Stimulated activated CD8-positive, alpha-beta memory T cell treated with anti-CD3 and anti-CD28 coated beads, Interleukin-15, amount 100 ng/mL, for 48 hours (primary cell): ENCODE data around the gene UBE2Q1.
"Not testable (repeated sequence)": the region's sequence is repeated elsewhere in the genome, so short reads cannot be mapped to it uniquely, and the experiment has no call there.

ENCODE experiments used
- DNase-seq, 2 donors: peaks; one replicate each; pipeline ENCODE4 v3.0.0-alpha.2; 2020; ENCODE audit warnings: low read depth in 2 of 2

The UBE2Q1 gene

GRCh38 chr1:154550657-154551056, 7.8 kb downstream of the UBE2Q1 start:
- DNase-seq, result no peak

- DNase-seq, result no peak
These were observed 8.4 kb downstream of the UBE2Q1 start for GRCh38 chr1:154550070-154550469.

GRCh38 chr1:154549202-154549770, 9.2 kb downstream of the UBE2Q1 start:
- DNase-seq, result no peak

- no peak for DNase-seq
These were observed 10.4 kb downstream of the UBE2Q1 start for GRCh38 chr1:154548028-154548427.

GRCh38 chr1:154547105-154547732, 11.2 kb downstream of the UBE2Q1 start:
- DNase-seq, result no peak

- DNase-seq, result peak; percentile 40 to 44
These were observed 12.0 kb downstream of the UBE2Q1 start for GRCh38 chr1:154546264-154547063.

GRCh38 chr1:154541231-154541630, 17.2 kb downstream of the UBE2Q1 start:
- no peak for DNase-seq

GRCh38 chr1:154539486-154540483, 18.7 kb downstream of the UBE2Q1 start:
- no peak for DNase-seq

GRCh38 chr1:154536570-154536969, 21.9 kb downstream of the UBE2Q1 start:
- no peak for DNase-seq

GRCh38 chr1:154533952-154534844, 24.3 kb downstream of the UBE2Q1 start:
- DNase-seq, result no peak

GRCh38 chr1:154531950-154532349, 26.5 kb downstream of the UBE2Q1 start:
- not testable (repeated sequence) for DNase-seq

- no peak for DNase-seq
These were observed 29.2 kb downstream of the UBE2Q1 start for GRCh38 chr1:154529308-154529707.

- DNase-seq, result no peak
These were observed 31.3 kb downstream of the UBE2Q1 start for GRCh38 chr1:154527192-154527591.

- no peak for DNase-seq
These were observed 33.6 kb downstream of the UBE2Q1 start for GRCh38 chr1:154524881-154525280.

GRCh38 chr1:154521695-154522094, 36.8 kb downstream of the UBE2Q1 start:
- no peak for DNase-seq

GRCh38 chr1:154520333-154520732, 38.1 kb downstream of the UBE2Q1 start:
- no peak for DNase-seq

- DNase-seq, result no peak
These were observed 38.9 kb downstream of the UBE2Q1 start for GRCh38 chr1:154519591-154519991.

- DNase-seq, result no peak
These were observed 40.8 kb downstream of the UBE2Q1 start for GRCh38 chr1:154517661-154518060.

- DNase-seq, result no peak
These were observed 44.4 kb downstream of the UBE2Q1 start for GRCh38 chr1:154514066-154514553.

GRCh38 chr1:154512760-154513159, 45.7 kb downstream of the UBE2Q1 start:
- DNase-seq, result no peak

GRCh38 chr1:154503898-154504297, 54.6 kb downstream of the UBE2Q1 start:
- no peak for DNase-seq
